Measurements from ENCODE around the gene TMEM39A.
A peak's percentile ranks its signal among the peaks of the same experiment; 100 is the strongest.

TMEM39A gene, protein sequence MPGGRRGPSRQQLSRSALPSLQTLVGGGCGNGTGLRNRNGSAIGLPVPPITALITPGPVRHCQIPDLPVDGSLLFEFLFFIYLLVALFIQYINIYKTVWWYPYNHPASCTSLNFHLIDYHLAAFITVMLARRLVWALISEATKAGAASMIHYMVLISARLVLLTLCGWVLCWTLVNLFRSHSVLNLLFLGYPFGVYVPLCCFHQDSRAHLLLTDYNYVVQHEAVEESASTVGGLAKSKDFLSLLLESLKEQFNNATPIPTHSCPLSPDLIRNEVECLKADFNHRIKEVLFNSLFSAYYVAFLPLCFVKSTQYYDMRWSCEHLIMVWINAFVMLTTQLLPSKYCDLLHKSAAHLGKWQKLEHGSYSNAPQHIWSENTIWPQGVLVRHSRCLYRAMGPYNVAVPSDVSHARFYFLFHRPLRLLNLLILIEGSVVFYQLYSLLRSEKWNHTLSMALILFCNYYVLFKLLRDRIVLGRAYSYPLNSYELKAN

GRCh38 chr3:119463171-119464169 lies at the start of gene TMEM39A:
TMEM39A (minus strand) TSS chr3:119463615; CDS start chr3:119462074, 1,541 bp downstream.
- peak; percentile 99 for DNase-seq

DNA sequence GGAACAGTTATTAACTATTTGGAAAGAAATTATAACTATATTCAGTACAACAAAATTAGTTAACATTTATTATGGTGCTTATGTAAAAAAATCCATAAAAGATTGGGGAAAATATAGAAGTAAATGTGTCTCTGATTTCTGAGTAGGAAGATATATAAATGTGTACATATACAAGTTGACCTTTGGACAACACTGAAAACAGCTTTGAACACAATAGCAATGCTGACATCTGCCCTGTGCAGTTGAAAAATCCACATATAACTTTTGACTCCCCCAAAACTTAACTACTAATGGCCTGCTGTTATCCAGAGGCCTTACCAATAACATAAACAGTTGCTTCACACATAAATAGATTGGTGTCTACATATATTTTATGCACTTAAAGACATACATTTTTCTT lies 47.3 kb upstream of the TMEM39A start:
- no peak for DNase-seq

DNA sequence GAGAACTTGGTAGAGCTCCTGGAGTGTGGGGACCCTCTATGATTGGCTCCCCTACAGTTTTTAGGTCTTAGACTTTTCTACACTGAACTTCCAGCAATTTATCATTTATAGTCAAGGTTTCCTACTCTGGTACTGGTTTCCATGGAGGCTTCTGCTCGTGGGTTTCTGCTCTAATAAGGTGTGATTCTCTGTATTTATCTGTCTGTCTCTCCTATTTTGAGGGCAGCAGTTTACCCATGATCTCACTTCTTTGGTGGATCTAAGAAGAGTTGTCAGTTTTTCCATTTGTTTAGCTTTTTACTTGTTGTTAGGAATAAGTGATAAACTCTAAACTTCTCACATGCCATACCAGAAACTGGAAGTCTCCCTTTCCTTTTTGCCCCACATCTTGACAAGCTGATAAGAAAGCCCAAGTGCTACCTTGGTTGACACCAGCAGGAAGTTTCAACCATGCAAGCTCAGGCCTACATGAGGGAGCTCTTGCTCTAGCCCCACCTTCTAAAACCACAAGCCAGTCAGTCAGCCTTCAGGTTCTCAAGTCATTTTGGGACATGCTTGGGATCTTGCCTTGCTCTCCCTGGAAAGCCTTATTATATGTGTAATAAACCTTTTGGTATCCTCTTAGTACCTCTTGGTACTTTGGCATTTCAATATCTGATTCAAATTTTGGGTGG lies 44.9 kb upstream of the TMEM39A start:
- DNase-seq, result no peak

GRCh38 chr3:119507404-119507803 lies 44.0 kb upstream of the TMEM39A start:
- no peak for DNase-seq

DNA sequence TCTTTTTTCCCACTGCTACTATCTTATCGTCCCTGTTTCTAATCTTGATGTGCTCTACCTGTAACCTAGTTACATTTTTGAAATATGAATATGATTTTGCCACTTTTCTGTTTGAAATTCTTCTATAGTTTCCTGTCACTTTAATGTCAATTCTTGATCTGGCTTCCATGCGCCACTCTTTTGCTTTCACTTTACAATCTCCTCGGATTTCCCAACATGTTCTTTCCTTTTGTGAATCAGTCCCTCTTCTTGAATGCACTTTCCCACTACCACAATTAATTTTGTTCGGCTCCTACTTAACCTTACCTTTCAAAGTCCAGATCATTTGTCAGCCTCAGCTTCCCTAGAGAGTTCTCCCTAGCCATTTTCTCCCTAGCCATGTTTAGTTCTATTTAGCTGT lies 43.2 kb upstream of the TMEM39A start:
- DNase-seq, result no peak

DNA sequence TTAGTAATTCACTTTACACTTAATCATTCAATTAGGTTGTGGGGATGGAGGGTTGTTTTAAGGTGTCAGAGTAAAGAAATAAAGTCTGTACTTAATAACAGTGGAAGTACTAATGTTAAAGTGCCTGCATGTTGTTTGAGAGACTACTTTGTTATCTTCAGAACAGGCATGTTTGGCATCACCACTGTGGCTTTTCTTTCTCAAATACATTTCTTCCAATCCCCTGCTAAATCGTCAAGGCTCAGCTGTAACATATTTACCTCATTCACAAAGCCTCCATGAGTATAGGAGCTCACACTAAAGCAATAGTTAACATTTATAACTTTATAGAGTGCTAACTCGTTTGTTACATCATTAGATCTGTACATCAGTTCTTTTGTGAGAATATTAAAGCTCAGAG lies 37.5 kb upstream of the TMEM39A start:
- DNase-seq, result no peak

- no peak for DNase-seq
These were observed 36.9 kb upstream of the TMEM39A start for GRCh38 chr3:119500265-119500664.

- DNase-seq, result peak; percentile 99
These were observed 35.0 kb upstream of the TMEM39A start, which contains the start of gene TIMMDC1 for GRCh38 chr3:119498186-119499011. TIMMDC1 (plus strand) TSS chr3:119498547; CDS start chr3:119498734, 187 bp downstream.

- DNase-seq, result no peak
These were observed 34.4 kb upstream of the TMEM39A start for GRCh38 chr3:119497820-119498185.

DNA sequence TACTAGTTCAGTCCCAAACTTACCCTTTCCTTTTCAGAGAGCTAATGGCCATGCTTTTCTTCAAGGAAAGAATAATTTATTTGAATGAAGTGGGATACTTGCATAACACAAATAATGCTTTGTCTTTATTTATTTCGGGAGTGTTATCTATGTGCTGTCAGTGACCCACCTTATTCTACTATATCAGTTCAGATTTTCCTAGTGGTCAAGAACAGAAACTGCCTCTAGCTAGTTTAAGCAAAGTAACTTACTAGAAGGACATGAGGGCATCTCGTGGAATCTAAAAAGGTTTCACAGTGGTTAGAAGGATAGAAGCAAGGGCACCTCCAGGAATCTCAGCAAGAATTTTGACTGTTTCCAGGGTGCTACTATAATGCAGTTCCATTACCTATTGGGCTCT lies 31.2 kb upstream of the TMEM39A start:
- no peak for DNase-seq

- DNase-seq, result no peak
These were observed 29.4 kb upstream of the TMEM39A start for GRCh38 chr3:119492810-119493209.

GRCh38 chr3:119492128-119492527 lies 28.7 kb upstream of the TMEM39A start:
- DNase-seq, result no peak

DNA sequence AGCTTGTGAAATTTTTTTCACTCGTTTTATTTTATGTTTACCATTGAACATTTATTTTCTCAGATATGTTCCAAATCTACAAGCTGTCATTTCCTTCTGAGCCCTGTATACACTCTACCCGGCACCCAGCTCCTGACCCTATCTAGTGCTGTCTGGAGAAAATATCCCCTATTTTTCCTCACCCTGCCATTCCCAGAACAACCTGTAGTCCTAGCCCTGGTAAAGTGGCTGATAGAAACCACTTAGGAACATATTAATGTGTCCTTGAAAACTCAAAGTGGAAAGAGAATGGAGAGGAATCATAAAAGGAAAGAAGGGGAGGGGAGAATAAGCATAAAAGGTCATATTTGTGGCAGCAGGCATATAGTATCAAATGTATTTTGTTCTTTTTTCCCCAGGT lies 26.7 kb upstream of the TMEM39A start:
- no peak for DNase-seq

GRCh38 chr3:119485563-119485962 lies 22.1 kb upstream of the TMEM39A start:
- DNase-seq, result no peak

DNA sequence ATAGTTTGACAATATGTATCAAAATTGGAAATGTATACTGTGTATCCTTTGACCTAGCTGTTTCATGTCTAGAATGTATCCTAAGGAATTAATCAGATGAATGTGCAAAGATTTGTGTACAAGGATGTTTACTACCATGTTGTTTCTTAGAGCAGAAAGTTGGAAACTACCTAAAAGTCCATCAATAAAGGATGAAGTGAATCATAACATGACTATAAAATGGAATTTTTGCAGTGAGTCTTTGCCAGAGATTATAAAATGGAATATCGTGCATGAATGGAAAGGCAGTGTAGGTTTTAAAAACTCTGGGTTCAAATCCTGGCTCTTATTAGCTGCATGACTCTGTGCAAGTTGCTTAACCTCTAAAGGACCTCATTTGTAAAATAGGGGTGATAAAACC lies 19.7 kb upstream of the TMEM39A start:
- DNase-seq, result no peak

GRCh38 chr3:119481079-119481478 lies 17.7 kb upstream of the TMEM39A start:
- DNase-seq, result no peak

DNA sequence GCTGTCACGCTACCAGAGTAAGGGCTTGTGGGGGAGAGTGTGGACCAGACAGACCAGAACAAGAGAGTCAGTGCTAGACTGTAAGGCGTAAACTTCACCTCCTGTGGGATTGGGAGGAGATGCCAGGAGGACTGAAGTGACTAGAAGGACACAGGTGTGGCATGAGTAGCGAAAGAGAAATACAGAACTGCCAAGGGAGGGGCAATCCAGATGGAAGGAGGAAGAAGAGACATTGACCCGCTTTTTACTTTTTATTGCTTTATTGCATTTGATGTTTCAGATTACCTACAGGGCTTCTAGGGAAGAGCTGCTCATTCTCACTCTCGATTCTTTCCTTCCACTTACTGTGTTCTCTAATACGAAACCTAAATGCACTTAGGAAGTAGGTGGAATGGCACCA lies 7.5 kb upstream of the TMEM39A start:
- no peak for DNase-seq

DNA sequence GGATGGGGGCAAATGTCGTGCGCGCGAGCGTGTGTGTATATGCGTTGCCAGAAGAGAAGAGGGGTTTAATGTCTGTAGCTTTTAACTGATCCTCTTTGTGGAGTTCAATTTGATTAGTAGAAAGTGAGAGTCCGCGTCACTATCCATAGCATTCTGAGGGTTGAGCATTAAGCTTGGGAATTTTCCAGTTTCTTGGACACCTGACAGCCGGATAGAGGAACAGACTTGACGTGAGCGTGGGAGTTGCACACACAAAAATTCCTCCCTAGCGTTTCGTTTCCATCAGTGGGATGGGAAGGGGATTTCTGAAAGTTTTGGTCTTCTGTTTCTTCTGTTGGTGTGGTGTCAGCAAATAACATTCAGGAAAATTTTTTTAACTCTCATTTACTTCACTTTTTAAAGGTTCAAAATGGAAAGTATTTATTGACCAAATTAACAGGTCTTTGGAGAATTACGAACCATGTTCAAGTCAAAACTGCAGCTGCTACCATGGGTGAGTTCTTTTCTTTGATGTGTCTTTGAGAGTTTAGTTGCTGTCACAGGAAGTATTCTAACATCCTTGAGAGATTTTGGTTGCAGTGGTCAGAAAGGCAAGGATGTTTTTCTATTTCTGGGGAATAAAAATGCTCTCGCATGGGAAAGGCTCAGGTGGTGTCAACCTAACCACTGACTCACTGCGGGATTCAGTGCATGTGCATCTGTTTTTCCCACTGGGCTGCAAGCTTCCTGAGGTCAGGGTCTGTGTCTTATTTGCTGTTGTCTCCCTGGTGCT lies 6.2 kb upstream of the TMEM39A start:
- DNase-seq, result no peak

- DNase-seq, result no peak
These were observed 4.6 kb upstream of the TMEM39A start for GRCh38 chr3:119468041-119468440.

- DNase-seq, result no peak
These were observed 6.2 kb downstream of the TMEM39A start for GRCh38 chr3:119457246-119457645.

DNA sequence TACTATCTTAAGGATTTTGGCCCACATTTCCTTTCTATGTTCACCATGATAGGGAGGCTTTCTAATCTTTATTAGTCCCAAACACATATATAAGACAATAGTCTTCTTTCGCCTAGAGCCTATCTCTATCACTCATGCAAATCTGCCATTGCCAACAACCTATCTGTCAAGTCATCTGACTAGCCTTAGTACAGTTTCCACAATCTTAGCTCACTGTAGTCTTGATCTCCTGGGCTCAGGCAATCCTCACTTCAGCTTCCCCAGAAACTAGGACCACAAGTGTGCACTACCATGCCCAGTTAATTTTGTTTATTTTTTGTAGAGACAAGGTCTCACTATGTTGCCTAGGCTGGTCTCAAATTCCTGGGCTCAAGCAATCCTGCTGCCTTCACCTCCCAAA lies 6.9 kb downstream of the TMEM39A start:
- DNase-seq, result no peak
